Measurements from ENCODE around the gene HS3ST2. TPM values are rescaled to one million over a fixed set of nuclear protein-coding genes. Genes with fewer than 3 reads are reported as not detected.
A peak's percentile ranks its signal among the peaks of the same experiment; 100 is the strongest.

The HS3ST2 gene
- not detected in 2 replicates for total RNA-seq
- not detected in 2 replicates for polyA plus RNA-seq
- not detected in 2 replicates for polyA plus RNA-seq (2011; cell fraction: cytosol; rRNA removed)
- not detected in 2 replicates for polyA plus RNA-seq (2011; cell fraction: nucleus; rRNA removed)
- polyA plus RNA-seq (2012), result not detected in 2 replicates
- polyA minus RNA-seq, result not detected in 2 replicates
- polyA minus RNA-seq (2011; cell fraction: cytosol; rRNA and poly(A)+ RNA removed), result not detected
- not detected in 2 replicates for polyA minus RNA-seq (2011; cell fraction: nucleus; rRNA and poly(A)+ RNA removed)
- percentile 4 among the genes with signal in this experiment for Bru-seq, nascent RNA
- BruChase-seq, experiment 1, labeled RNA remaining after a 6-hour chase, result percentile 4 among the genes with signal in this experiment
- BruChase-seq, experiment 2, labeled RNA remaining after a 2-hour chase, result percentile 6 among the genes with signal in this experiment
- long read RNA-seq, result 0 reads

- intact Hi-C loops (cut with micrococcal nuclease), result no loop called here
- ChIA-PET CTCF (no interaction called here), POLR2A (no interaction called here)
- dilution Hi-C loops (cut with MboI; ENCODE audit: extremely low pct_ligation_motif_present, low sequenced_read_pairs), result no loop called here
- H3K36me3 ChIP-seq (ENCODE audit: control insufficient read depth in 2 of 2, extremely low read depth in 1 of 2, insufficient read depth in 2 of 2, low read length in 2 of 2), result no peaks in the 10 kb centered on the region
- H3K4me1 ChIP-seq (ENCODE audit: control insufficient read depth, extremely low read depth, insufficient read depth, low read length), result no peaks in the 10 kb centered on the region
- H3K79me2 ChIP-seq (ENCODE audit: control insufficient read depth, insufficient read depth, low read length), result no peaks in the 10 kb centered on the region
- H3K4me2 ChIP-seq (ENCODE audit: insufficient read depth, low read length), result no peak within 1 kb of the TSS
- no peaks in the 10 kb centered on the region for H3K9me3 ChIP-seq (replicated peaks; ENCODE audit: control insufficient read depth, insufficient read depth, low read length)
- no peaks in the 10 kb centered on the region for H4K20me1 ChIP-seq (replicated peaks; ENCODE audit: control insufficient read depth, extremely low read depth, insufficient read depth, low read length)
- DNase-seq (ENCODE audit: low read depth, low spot score) (no peak), FAIRE-seq (no peak)
- peaks cover 10 to 16% of the 10 kb centered on the region in 2 experiments for H3K27me3 ChIP-seq (ENCODE audit: control insufficient read depth in 2 of 2, insufficient read depth in 2 of 2, low read length in 2 of 2)
- no peaks in the 10 kb centered on the region for H3K9me1 ChIP-seq (replicated peaks; ENCODE audit: control insufficient read depth, extremely low read depth, insufficient read depth, low read length)
- no peak within 1 kb of the TSS for H3K27ac ChIP-seq (ENCODE audit: insufficient read depth, low read depth, low read length)
- no peak within 1 kb of the TSS for H3K9ac ChIP-seq (replicated peaks; ENCODE audit: extremely low read depth, insufficient read depth, low read length)
- BruUV-seq (replicated peaks), result no TSS peak
- TF ChIP-seq, protein P1, sequence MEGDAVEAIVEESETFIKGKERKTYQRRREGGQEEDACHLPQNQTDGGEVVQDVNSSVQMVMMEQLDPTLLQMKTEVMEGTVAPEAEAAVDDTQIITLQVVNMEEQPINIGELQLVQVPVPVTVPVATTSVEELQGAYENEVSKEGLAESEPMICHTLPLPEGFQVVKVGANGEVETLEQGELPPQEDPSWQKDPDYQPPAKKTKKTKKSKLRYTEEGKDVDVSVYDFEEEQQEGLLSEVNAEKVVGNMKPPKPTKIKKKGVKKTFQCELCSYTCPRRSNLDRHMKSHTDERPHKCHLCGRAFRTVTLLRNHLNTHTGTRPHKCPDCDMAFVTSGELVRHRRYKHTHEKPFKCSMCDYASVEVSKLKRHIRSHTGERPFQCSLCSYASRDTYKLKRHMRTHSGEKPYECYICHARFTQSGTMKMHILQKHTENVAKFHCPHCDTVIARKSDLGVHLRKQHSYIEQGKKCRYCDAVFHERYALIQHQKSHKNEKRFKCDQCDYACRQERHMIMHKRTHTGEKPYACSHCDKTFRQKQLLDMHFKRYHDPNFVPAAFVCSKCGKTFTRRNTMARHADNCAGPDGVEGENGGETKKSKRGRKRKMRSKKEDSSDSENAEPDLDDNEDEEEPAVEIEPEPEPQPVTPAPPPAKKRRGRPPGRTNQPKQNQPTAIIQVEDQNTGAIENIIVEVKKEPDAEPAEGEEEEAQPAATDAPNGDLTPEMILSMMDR (IDR thresholded peaks at IDR 0.05; ENCODE audit: extremely low read depth in 1 of 2, insufficient read depth in 1 of 2, low read depth in 1 of 2, low read length in 2 of 2), result peak in 1 of 2 donors; percentile 17
- TF ChIP-seq EZH2 (IDR thresholded peaks at IDR 0.05; ENCODE audit: borderline replicate concordance, low read depth, low read length, severe bottlenecking) (peak; percentile 32), MYC (IDR thresholded peaks at IDR 0.05; ENCODE audit: low read depth, low read length) (no peak), MAX (IDR thresholded peaks at IDR 0.05; ENCODE audit: insufficient read depth, insufficient read length) (no peak)
- no peak within 1 kb of the TSS for H3K4me3 ChIP-seq (replicated peaks in 1 of 3; ENCODE audit: insufficient read depth in 1 of 3, low read depth in 1 of 3, low read length in 3 of 3)
- no peak within 1 kb of the TSS for H2AFZ ChIP-seq (ENCODE audit: low read depth, low read length)
These were observed at the start of gene HS3ST2 for GRCh38 chr16:22813948-22814710. Gene HS3ST2, plus strand, starts transcription at chr16:22814162. Its CDS starts 449 bp downstream, at chr16:22814611.

All from endothelial cell of umbilical vein (primary cell).